GM21576 (cell line): ENCODE results near the gene MNT.

ENCODE experiments used
- ATAC-seq: cut with Tn5 transposase; IDR thresholded peaks from one replicate; pipeline ENCODE4 v1.9.1; 2021; ENCODE audit warnings: mild to moderate bottlenecking, moderate library complexity; ENCODE audit not compliant: unreplicated experiment

The MNT gene

GRCh38 chr17:2416010-2416734 is 15.3 kb upstream of the MNT start:
- ATAC-seq: no peak

- ATAC-seq: no peak
Observed at GRCh38 chr17:2415081-2415480, 14.2 kb upstream of the MNT start.

GRCh38 chr17:2414446-2415064 is 13.7 kb upstream of the MNT start:
- no peak for ATAC-seq

GRCh38 chr17:2412561-2413021 is 11.7 kb upstream of the MNT start:
- ATAC-seq: no peak

GRCh38 chr17:2410951-2411350 is 10.1 kb upstream of the MNT start:
- ATAC-seq: no peak

- no peak for ATAC-seq
Observed at GRCh38 chr17:2406903-2407790, 6.3 kb upstream of the MNT start.

GRCh38 chr17:2406271-2406902 is 5.5 kb upstream of the MNT start:
- ATAC-seq: no peak

- no peak for ATAC-seq
Observed at GRCh38 chr17:2405247-2405926, 4.5 kb upstream of the MNT start.

- ATAC-seq: no peak
Observed at GRCh38 chr17:2403044-2403443, 2.2 kb upstream of the MNT start.

GRCh38 chr17:2402544-2402943 is 1.7 kb upstream of the MNT start:
- no peak for ATAC-seq

GRCh38 chr17:2401426-2402221 is 764 bp upstream of the MNT start:
- ATAC-seq: peak; percentile 42

GRCh38 chr17:2400474-2400866 is 390 bp downstream of the MNT start:
- no peak for ATAC-seq

- peak; percentile 34 for ATAC-seq
Observed at GRCh38 chr17:2399572-2400473, 1.0 kb downstream of the MNT start.

GRCh38 chr17:2398655-2399571 is 1.9 kb downstream of the MNT start:
- ATAC-seq: no peak

GRCh38 chr17:2398182-2398581 is 2.7 kb downstream of the MNT start:
- no peak for ATAC-seq

- no peak for ATAC-seq
Observed at GRCh38 chr17:2397247-2398171, 3.4 kb downstream of the MNT start.
